SH-SY5Y (cell line): ENCODE measurements around the gene FCAMR.

Experiments used
- GATA2 ChIP-seq: IDR thresholded peaks from 2 replicates; pipeline ENCODE4 v1.6.1; 2011; ENCODE audit warnings: mild to moderate bottlenecking, low read depth, low read length
- GATA3 ChIP-seq: IDR thresholded peaks from 2 replicates; pipeline ENCODE4 v1.6.1; 2011; ENCODE audit warnings: low read depth, mild to moderate bottlenecking, low read length, moderate library complexity

The FCAMR gene, protein sequence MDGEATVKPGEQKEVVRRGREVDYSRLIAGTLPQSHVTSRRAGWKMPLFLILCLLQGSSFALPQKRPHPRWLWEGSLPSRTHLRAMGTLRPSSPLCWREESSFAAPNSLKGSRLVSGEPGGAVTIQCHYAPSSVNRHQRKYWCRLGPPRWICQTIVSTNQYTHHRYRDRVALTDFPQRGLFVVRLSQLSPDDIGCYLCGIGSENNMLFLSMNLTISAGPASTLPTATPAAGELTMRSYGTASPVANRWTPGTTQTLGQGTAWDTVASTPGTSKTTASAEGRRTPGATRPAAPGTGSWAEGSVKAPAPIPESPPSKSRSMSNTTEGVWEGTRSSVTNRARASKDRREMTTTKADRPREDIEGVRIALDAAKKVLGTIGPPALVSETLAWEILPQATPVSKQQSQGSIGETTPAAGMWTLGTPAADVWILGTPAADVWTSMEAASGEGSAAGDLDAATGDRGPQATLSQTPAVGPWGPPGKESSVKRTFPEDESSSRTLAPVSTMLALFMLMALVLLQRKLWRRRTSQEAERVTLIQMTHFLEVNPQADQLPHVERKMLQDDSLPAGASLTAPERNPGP

DNA sequence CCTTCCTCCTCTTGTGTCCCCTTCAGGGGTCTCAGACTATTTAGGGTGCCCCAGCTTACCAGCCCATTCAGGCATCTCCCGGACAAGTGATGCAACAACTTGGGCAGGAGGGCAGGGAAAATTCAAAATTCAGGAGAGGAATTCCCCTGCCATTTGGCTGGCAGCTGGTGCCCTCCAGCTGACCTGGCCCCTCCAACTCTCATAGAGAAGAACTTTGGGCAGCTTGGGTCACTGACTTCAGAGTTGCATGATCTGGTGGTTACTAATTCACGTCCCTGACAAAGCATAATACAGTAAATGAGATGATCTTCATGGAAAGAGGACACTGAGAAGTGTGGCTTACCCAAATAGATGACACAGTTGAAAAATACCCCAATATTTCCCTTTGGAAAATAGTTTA, at the start of gene FCAMR:
Gene FCAMR, minus strand, starts transcription at position 15 of the 400 bp plus-strand sequence. CDS start 335 bp downstream, outside the sequence.
- TF ChIP-seq GATA2 (no peak), GATA3 (no peak)

DNA sequence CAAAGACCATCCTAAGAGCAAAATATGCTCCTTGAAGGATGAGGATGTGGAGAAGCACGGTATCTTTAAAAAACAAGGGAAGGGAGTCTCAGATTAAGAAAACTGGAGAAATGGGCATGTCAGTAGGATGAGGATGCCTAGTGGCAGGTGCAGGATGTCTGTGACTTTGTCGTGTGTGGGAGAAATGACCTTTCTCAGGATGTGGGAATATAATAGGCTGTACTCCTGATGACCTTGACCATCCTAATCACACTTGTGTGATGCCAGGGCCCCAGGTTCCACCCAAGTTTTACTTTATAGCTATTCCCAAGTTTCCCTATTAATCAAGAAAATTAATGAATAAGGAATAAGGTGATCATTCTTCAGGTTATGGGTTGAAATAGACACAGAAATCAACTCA, 49.4 kb upstream of the FCAMR start:
- TF ChIP-seq GATA2 (no peak), GATA3 (no peak)

DNA sequence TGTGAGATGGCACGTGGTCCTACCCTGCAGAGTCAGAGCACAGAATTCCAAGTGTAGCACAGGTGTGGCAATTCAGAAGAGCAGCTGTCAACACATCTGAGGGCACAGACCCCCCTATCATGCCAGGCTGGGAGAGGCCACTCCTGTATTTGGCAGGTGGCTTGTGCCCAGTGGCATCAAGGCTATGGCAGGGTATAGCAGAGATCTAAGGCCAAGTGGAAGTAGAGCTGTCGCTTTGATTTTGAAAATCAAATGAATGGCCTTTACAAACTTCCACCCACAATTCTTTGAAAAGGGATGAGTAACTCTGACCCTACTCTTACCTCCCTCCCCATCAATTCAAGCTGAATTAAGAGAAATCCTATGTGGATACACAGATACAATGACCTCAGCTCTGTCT, 48.9 kb upstream of the FCAMR start:
- TF ChIP-seq GATA3 (no peak), GATA2 (no peak)

DNA sequence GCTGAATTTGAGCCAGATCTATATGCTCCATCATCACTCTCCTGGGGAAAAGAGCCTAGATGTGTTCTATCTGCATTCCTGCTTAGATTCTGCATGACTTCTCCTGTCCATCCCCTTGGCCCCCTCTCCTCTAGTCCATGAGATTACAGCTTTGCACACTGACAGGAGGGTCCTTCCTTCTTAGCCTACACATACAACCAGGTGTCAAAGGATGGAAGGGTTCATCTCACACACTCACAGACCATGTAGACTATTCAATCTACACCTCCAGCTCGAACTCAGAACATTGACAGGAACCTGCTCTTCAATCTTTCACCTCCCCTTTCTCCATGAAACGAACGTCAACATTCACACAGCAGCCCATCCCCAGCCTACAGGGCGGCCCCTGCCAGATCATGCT, 48.4 kb upstream of the FCAMR start:
- TF ChIP-seq GATA3: no peak
- TF ChIP-seq GATA2: no peak

DNA sequence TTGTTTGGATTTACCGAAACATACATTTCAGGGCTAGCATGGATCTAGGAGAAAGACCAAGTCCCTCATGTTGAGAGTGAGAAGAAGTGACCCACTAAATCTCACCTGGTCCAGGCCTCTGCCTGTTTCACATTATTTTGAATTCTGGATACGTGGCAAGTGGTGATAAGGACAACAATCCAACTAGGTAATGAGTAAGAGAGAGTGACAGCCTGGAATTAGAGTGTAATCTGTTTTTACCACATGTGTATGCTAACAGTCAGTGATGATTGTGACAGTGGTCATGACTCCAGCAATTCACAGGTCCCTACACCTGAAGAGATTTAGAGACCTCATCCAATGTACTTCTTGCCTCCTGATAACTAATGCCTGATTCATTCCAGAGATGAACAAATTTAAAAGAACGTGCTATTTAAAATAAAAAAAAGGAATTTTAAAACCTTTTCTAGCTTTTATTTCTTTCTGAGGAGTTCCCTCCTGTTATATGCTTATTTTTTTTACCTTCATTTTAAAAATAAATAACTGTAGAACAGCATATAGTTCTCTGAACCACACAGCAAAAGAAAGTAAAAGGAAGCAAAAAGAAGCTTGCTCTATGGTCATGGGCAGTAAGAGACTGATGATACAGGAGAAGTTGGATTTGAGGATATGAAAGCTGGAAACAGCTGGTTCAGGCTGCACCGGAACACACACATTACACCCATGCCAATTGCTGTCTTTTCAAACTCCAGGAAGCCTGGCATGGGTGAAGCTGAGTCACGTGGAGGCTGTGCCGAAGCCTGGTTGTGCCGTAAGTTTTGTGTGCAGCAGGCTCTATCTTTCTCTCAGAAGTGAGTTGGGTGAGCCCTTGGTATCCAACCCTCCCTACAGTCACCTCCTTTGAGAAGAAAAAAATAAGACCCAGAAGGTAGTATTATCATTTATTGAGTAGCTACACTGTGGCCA, 47.6 kb upstream of the FCAMR start:
- TF ChIP-seq GATA2: no peak
- TF ChIP-seq GATA3: no peak

DNA sequence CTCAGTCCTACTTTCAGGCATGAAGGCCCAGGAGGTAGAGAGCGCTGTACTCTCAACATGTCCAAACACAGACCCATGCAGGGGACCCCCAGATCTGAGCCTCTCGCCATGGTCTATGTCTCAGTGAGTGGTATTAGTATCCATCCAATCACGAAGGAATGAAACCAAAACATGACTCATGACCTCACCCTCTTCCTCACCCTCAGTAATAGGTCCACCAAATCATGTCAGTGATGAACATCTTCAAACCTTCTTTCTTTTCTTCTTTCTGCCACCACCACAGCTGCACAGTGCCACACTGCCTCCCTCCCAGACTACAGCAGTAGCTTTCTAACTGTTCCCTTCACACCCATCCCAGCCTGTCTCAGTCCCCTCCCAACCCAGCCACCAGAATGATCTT, 45.5 kb upstream of the FCAMR start:
- TF ChIP-seq GATA2 (no peak), GATA3 (no peak)

DNA sequence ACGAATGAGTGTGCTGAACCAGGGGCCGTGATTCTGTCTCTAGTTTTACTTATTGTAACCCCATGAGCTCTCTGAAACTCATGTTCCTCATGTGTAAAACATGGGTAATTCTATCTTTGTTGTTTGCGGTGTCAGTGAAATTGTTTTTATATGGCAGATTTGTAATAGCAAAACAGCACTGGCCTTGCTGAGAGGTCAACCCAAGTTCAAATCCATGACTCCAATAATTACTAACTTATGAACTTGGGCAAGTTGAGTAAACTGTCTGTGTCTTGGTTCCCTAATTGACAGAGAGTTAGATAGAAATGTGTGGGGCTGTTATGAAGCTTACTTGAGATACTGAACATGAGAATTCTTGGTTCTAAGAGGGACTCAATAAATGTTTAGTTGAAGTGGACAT, 44.5 kb upstream of the FCAMR start:
- TF ChIP-seq GATA2 (no peak), GATA3 (no peak)

DNA sequence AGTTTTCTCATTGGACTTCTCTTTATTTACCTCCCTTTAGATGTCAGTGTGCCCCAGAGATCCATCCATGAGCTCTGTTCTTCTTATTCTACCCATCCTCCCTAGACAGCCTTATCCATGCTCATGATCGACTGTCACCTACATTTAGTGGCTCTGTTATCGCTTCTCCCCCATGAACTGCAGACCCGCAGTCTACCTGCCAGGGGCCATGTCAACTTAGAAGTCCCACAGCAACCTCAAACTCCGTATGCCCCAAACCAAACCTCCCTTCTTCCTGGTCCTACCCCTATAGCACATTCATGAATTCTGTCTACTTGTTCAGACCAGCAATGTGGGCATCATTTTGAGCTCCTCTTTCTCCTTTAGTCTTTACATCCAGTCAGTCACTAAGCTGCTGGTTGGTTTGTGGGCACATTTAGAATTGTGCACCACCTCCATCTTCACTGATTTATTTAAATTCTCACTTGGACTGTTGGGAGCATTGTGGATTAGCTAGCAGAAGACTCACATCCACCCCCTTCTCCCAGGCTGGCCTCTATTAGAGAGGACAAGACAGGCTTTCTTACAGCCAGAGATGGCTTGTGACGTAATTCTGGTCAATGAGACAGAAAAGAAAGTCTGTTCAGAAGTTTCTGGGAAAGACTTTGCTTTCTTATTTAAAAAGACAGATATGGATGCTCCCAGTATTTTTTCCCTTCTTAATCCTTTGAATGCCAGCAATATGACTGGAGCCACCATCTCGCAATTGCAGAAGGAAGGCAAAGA, 43.2 kb upstream of the FCAMR start:
- TF ChIP-seq GATA2 (no peak), GATA3 (no peak)

DNA sequence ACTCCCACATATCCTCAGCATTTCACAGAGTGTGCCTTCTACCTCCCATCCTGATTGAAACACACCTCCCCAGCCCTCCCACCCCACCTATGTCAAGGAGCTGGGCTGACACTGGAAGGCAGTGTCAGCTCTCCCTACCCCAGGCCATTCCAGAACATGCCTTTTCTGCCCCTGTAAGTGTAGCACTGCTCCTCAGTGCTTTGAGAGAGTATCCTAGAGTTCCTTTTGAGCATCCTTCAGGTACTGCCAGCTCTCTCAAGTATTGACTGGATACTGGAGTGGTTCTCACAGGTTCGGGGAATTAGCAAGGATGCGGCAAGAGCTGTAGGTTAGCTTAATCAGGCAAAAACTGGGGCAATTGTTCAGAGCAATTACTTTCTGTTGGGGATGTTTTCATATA, 40.5 kb upstream of the FCAMR start:
- no peak for TF ChIP-seq GATA3
- no peak for TF ChIP-seq GATA2

DNA sequence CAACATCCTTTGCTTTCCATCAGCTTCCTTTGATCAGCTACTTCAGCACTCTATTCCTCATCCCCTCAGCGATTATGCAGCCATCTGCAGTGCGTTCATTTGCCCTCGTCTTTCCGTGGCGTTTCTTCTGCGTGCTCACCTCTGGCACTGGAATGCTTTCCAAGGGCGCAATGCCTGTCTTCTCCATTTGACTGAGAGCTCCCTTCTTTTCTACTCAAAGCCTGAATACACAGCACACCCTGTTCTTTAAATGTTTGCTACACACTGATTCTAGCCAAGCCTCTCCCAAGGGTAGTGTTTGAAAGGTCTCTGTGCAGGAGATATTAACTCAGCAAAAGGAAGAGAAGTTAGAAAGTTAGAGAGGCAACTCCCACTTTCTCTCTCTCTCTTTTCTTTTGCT, 39.7 kb upstream of the FCAMR start:
- TF ChIP-seq GATA3: no peak
- TF ChIP-seq GATA2: no peak

DNA sequence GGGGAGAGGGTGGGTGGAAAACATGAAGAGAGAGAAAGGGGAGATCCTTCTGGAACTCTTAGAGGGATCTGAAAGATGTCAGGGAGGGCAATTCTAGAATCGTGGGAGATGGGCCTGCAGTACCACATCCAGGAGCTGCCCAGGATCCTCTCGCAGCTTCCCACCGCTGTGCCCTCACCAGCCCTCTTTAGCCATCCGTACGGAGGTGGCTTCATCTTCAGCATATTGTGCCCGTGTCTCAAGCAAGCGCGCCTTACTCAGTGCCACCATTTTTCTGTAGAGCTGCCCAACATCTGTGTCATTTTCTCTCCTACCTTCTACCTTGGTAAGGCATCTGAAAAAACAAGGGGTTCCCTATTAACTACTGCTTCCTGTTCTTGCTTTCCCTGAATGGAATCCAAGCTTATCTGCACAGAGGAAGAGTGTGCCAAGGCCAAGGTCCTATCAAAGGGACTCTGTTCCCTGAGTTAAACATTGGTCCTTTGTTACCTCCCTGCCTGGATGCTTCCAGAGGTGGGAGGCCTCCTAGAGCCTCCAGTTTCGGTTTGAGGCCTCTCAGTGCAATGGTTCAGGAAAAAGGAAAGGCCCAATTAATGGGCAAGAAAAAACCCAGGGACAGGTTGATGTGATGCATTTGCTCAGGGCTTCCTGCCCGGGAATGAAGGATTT, 39.1 kb upstream of the FCAMR start:
- no peak for TF ChIP-seq GATA2
- no peak for TF ChIP-seq GATA3

DNA sequence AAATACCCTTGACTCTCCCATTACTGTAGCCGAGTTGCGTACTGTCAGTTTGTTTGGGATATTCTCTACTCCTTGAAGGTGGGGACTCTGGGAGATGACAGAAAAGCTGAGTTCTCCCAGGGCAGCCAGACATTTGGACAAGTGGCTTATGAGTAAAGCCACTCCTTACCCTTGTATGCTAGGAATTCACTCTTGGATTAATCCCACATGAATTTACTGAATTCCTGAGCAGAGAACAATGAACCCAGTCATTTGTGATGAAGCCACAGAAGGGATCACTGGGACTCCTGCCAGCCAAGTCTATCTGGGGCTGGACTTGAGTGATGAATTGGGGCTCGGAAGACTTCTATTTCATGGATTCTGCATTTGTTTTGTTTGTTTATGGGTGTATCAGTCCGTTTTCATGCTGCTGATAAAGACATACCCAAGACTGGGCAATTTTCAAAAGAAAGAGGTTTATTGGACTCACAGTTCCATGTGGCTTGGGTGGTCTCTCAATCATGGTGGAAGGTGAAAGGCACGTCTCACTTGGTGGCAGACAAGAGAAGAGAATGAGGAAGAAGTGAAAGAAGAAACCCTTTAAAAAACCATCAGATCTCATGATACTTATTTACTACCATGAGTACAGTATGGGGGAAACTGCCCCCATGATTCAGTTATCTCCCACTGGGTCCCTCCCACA, 37.2 kb upstream of the FCAMR start:
- TF ChIP-seq GATA2: no peak
- TF ChIP-seq GATA3: no peak

DNA sequence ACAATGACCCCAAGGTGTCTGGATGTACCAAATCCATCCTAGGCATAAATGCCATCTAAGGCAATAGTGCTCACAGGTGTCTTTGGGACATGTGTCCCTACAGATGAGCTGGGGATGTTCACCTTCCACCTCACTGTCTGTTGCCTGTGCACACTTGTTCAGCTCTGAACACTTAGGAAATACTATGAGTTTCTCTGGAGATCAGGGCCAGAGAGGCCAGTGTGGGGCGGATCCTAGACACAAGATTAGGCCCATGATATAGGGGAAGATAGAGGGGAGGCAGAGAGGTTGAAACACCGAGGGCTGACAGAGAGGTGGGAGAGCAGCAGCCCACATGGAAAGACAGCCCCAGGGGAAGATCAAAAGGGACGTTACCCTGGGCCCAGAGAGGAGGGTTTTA, 36.7 kb upstream of the FCAMR start:
- TF ChIP-seq GATA2 (no peak), GATA3 (no peak)
